Measurements from ENCODE around the gene CACNA2D3. TPM values are rescaled to one million over a fixed set of nuclear protein-coding genes. Genes with fewer than 3 reads are reported as not detected.

Gene CACNA2D3
- polyA plus RNA-seq, 1 donor (not counting 4 experiments of a cell fraction or from before 2014, with no cell fraction given): 0.08 TPM

DNA sequence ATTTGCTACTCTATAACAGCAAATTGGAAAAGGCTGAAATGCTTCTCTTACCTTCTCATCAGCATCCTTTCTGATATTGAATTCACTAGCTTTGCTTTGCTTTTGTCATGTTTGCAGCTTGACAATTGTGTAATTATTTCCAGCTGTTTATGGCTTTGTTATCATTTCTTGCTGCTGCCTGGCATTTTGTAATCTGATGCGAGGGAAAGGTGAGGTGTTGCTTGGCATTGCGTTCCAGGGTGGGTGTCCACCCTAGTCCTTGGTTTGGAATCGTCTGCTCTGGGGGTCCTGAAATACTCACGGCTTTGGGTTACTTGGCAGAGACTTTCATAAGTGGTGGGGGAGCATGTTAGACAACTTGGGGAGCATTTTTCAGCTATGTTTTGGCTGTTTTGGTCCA lies 2.9 kb downstream of the CACNA2D3 start:
- no peak for FAIRE-seq

DNA sequence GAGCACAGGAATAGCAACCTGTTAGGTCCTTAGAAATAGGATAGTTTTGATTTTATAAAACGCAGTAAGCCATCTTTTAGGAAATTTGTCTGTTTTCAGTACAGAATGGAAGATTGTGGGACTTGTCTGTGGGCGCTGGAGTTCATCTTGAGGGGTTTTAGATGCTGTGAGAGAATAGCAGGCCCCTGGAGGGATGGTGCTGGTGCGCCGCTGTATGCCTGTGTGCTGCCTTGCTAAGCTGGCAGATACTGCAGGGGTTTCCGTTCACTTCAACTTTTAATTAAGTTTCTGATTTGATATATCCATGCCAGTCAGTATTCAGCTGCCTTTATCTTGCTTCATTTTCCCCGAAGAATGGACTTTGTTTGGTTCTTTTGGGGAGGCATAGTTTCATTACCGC lies 4.2 kb downstream of the CACNA2D3 start:
- Histone ChIP-seq H3K9me1 (ENCODE audit: control insufficient read depth, extremely low read depth, insufficient read depth, low read length) (no peaks in the 10 kb centered on the region), H4K20me1 (ENCODE audit: control insufficient read depth, extremely low read depth, insufficient read depth, low read length) (no peaks in the 10 kb centered on the region), H3K4me3 (ENCODE audit: control insufficient read depth in 2 of 3, extremely low read depth in 1 of 3, insufficient read depth in 2 of 3, low read depth in 1 of 3, low read length in 3 of 3) (no peak overlapping the region), H3K4me2 (ENCODE audit: control insufficient read depth, extremely low read depth, insufficient read depth, low read depth, low read length) (no peak overlapping the region), H3K9me3 (ENCODE audit: control insufficient read depth, low read depth, low read length) (no peaks in the 10 kb centered on the region), H3K79me2 (ENCODE audit: control insufficient read depth, insufficient read depth, low read length) (no peaks in the 10 kb centered on the region), H2AFZ (ENCODE audit: control insufficient read depth, low read length) (no peak overlapping the region), H3K9ac (ENCODE audit: control insufficient read depth, extremely low read depth, insufficient read depth, low read length) (no peak overlapping the region), H3K27ac (ENCODE audit: control insufficient read depth, insufficient read depth, low read length) (no peak overlapping the region), H3K36me3 (ENCODE audit: control insufficient read depth in 2 of 2, extremely low read depth in 1 of 2, insufficient read depth in 2 of 2, low read length in 2 of 2) (no peaks in the 10 kb centered on the region), H3K27me3 (ENCODE audit: control insufficient read depth, extremely low read depth, insufficient read depth, low read length) (peaks cover 34% of the 10 kb centered on the region), H3K4me1 (ENCODE audit: control insufficient read depth, extremely low read depth, insufficient read depth, low read length) (peaks cover 2% of the 10 kb centered on the region)
- dilution Hi-C loops (cut with MboI; ENCODE audit: extremely low pct_ligation_motif_present, low sequenced_read_pairs): no loop called here
- FAIRE-seq (no peak), DNase-seq (ENCODE audit: low read depth, low spot score) (no peak)
- TF ChIP-seq EZH2 (IDR thresholded peaks at IDR 0.05; ENCODE audit: low read length): no peak
- TF ChIP-seq, protein P1, sequence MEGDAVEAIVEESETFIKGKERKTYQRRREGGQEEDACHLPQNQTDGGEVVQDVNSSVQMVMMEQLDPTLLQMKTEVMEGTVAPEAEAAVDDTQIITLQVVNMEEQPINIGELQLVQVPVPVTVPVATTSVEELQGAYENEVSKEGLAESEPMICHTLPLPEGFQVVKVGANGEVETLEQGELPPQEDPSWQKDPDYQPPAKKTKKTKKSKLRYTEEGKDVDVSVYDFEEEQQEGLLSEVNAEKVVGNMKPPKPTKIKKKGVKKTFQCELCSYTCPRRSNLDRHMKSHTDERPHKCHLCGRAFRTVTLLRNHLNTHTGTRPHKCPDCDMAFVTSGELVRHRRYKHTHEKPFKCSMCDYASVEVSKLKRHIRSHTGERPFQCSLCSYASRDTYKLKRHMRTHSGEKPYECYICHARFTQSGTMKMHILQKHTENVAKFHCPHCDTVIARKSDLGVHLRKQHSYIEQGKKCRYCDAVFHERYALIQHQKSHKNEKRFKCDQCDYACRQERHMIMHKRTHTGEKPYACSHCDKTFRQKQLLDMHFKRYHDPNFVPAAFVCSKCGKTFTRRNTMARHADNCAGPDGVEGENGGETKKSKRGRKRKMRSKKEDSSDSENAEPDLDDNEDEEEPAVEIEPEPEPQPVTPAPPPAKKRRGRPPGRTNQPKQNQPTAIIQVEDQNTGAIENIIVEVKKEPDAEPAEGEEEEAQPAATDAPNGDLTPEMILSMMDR (optimal IDR thresholded peaks at IDR 0.05 in 1 of 3, IDR thresholded peaks at IDR 0.05 in 1 of 3, conservative IDR thresholded peaks at IDR 0.05 in 1 of 3; ENCODE audit: extremely low read depth in 1 of 3, insufficient read depth in 2 of 3, low read length in 3 of 3): no peak

More for the DNA sequence above, 2.9 kb downstream of the CACNA2D3 start:
- Histone ChIP-seq H3K79me2 (ENCODE audit: control insufficient read depth, insufficient read depth, low read length) (no peaks in the 10 kb centered on the region), H3K4me3 (ENCODE audit: control insufficient read depth in 2 of 3, extremely low read depth in 1 of 3, insufficient read depth in 2 of 3, low read depth in 1 of 3, low read length in 3 of 3) (no peak overlapping the region), H3K9me3 (ENCODE audit: control insufficient read depth, low read depth, low read length) (no peaks in the 10 kb centered on the region), H3K9ac (ENCODE audit: control insufficient read depth, extremely low read depth, insufficient read depth, low read length) (no peak overlapping the region), H3K9me1 (ENCODE audit: control insufficient read depth, extremely low read depth, insufficient read depth, low read length) (no peaks in the 10 kb centered on the region), H3K36me3 (ENCODE audit: control insufficient read depth in 2 of 2, extremely low read depth in 1 of 2, insufficient read depth in 2 of 2, low read length in 2 of 2) (no peaks in the 10 kb centered on the region), H3K4me1 (ENCODE audit: control insufficient read depth, extremely low read depth, insufficient read depth, low read length) (peaks cover 2% of the 10 kb centered on the region), H3K27me3 (ENCODE audit: control insufficient read depth, extremely low read depth, insufficient read depth, low read length) (peaks cover 46% of the 10 kb centered on the region), H2AFZ (ENCODE audit: control insufficient read depth, low read length) (no peak overlapping the region), H4K20me1 (ENCODE audit: control insufficient read depth, extremely low read depth, insufficient read depth, low read length) (no peaks in the 10 kb centered on the region), H3K4me2 (ENCODE audit: control insufficient read depth, extremely low read depth, insufficient read depth, low read depth, low read length) (no peak overlapping the region), H3K27ac (ENCODE audit: control insufficient read depth, insufficient read depth, low read length) (no peak overlapping the region)
- dilution Hi-C loops (cut with MboI; ENCODE audit: extremely low pct_ligation_motif_present, low sequenced_read_pairs): no loop called here
- TF ChIP-seq, protein P1 (optimal IDR thresholded peaks at IDR 0.05 in 1 of 3, IDR thresholded peaks at IDR 0.05 in 1 of 3, conservative IDR thresholded peaks at IDR 0.05 in 1 of 3; ENCODE audit: extremely low read depth in 1 of 3, insufficient read depth in 2 of 3, low read length in 3 of 3): no peak
- TF ChIP-seq EZH2 (IDR thresholded peaks at IDR 0.05; ENCODE audit: low read length): no peak
- DNase-seq (ENCODE audit: low read depth, low spot score): no peak
